HG03442 (cell line): ENCODE measurements around the gene ATG16L1.
A peak's percentile ranks its signal among the peaks of the same experiment; 100 is the strongest.

Experiments used
- ATAC-seq: cut with Tn5 transposase; IDR thresholded peaks from one replicate; pipeline ENCODE4 v1.9.1; 2021; ENCODE audit warnings: mild to moderate bottlenecking, moderate library complexity; ENCODE audit not compliant: unreplicated experiment

Gene ATG16L1

GRCh38 chr2:233226511-233227031 lies 24.9 kb upstream of the ATG16L1 start:
- ATAC-seq: no peak

- no peak for ATAC-seq
Observed at GRCh38 chr2:233227346-233227978, 24.0 kb upstream of the ATG16L1 start.

GRCh38 chr2:233228376-233228775 lies 23.1 kb upstream of the ATG16L1 start:
- no peak for ATAC-seq

GRCh38 chr2:233233618-233234230 lies 17.7 kb upstream of the ATG16L1 start:
- no peak for ATAC-seq

DNA sequence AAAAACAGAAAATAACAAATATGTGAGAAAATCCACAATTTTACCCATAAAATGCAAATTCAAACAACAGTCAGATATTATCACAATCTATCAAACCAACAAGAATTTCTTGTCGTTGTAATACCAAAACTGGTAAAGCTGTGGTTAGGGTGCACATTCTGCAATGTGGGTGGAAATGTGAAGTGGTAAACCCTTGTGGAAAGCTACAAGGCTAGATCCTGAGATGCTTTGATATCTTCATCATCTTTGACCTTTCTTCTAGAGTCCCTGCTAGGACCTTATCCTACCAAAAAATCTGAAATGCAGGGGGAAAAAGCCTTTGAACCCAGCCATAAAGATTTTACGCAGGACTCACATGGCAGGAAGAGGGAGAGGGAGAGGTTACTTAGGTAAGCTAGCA lies 17.2 kb upstream of the ATG16L1 start:
- no peak for ATAC-seq

DNA sequence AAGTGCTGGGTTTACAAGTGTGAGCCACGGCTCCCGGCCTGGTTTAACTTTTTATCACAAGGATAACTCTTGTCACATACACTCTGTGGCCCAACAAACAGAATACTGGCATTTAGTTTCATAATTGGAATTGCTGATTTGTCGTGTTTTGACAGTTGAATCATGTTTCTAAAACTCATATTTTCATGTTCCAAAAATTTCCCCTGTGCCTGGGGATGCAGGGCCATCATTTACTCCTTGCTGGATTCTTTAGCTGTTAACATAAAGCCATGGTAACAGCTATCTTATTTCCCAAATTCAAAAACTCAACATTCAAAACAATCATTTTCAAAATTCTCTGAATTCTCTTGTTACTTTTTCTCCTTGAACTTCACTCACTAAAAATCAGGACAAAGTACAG lies 16.5 kb upstream of the ATG16L1 start:
- no peak for ATAC-seq

GRCh38 chr2:233235977-233236376 lies 15.5 kb upstream of the ATG16L1 start:
- no peak for ATAC-seq

GRCh38 chr2:233236820-233237589 lies 14.5 kb upstream of the ATG16L1 start:
- ATAC-seq: no peak

DNA sequence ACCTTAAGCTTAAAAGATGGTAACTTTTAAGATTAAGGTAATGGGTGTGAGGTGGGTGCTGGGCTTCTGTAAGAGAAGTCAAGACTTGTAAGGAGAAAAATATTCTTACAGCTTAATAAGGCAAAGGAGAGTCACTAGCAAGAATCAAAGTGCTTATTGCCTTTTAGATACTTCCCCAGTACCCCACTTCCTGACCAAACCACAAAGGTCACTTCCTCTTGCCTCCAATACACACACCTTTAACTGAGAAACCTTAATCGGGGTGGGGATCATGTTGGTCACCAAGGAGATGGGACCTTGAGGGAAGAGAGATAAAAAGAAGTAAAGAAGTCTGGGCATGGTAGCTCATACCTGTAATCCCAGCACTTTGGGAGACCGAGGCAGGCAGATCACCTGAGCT lies 10.6 kb upstream of the ATG16L1 start:
- no peak for ATAC-seq

DNA sequence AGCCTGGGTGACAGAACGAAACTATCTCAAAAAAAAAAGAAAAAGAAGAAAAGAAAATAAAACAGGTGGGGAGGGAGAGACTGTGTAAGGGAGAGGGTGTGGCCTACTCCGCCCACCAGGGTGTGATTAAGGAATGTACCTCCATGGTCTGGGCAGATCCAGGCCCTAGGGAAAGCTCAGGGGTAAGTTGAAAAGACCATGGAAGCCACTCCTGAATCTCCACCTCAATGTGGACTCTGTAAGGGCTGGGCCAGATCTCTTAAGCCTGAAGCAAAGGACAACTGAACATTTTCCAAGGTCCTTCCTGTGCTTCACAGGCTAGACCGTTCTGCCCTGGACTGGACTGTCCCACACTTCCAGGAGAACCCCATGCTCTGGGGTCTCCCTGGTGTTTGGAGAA lies 9.7 kb upstream of the ATG16L1 start:
- no peak for ATAC-seq

DNA sequence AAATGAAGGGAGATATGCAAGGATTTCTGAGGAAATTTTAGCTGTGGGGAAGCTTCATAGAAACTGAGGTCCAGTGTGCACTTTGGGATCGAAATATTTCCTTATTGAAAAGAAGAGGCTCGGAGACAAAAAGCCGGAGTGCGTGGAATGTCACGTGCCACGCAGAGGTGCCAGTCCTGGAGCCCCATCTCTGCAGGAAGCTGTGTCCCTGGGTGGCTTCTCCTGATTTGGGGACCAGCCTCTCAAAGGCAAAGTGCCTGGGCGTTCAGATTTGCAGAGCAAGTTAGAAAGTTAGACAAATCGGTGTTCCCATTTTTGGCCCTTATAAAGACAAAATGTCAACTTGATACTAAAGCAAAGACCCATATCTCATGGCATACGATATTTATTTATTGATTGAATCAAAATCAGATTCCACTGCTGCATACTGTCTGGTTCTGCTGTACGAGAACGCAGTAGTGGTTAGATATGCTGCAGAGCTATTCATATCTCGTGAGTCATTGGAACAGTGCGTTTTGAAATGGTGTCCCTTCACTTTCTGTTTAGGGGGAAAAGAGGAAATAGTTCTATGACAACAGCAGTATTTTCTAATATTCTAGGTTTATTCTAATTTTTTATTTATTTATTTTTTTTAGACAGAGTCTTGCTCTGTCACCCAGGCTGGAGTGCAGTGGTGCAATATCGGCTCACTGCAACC lies 9.1 kb upstream of the ATG16L1 start:
- no peak for ATAC-seq

GRCh38 chr2:233243348-233243747 lies 8.1 kb upstream of the ATG16L1 start:
- no peak for ATAC-seq

GRCh38 chr2:233244818-233245217 lies 6.7 kb upstream of the ATG16L1 start:
- ATAC-seq: no peak

GRCh38 chr2:233245406-233245805 lies 6.1 kb upstream of the ATG16L1 start:
- ATAC-seq: no peak

- ATAC-seq: no peak
Observed at GRCh38 chr2:233247116-233247515, 4.4 kb upstream of the ATG16L1 start.

DNA sequence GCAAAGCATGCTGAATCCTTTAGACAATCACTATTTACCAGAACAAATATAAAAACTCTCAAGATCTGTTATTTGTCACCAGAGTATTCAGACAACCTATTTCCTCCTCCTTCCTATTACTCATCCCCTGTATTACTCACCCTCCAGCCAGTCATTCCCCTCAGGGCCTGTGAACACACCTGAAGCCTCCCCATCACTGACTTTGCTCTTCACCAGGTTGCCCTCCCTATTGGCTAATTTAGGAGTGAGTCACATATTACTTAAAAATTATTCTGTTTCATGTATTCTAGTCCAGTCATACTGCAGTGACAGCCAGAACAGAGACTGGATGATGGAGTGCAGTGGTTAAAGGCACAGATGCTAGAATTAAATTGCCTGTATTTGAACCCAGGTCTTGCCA lies 3.7 kb upstream of the ATG16L1 start:
- ATAC-seq: no peak

DNA sequence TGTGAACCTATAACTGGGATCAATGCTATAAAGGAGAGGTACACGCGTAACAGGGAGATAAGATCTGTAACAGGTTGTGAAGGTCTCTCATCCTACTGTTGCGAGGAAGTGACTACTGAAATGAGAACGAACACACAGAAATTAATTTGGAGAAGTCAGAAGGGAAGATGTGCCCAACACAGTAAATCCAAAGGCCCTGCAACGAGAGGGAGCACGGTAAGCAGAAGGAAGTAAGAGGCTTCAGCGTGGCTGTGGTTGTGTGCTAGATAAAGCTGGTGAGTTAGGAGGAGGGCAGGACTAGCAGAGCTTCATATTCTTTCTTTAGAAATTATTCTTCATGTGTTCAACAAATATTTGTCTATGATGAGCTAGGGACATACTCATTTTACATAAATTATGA lies 2.5 kb upstream of the ATG16L1 start:
- ATAC-seq: no peak

DNA sequence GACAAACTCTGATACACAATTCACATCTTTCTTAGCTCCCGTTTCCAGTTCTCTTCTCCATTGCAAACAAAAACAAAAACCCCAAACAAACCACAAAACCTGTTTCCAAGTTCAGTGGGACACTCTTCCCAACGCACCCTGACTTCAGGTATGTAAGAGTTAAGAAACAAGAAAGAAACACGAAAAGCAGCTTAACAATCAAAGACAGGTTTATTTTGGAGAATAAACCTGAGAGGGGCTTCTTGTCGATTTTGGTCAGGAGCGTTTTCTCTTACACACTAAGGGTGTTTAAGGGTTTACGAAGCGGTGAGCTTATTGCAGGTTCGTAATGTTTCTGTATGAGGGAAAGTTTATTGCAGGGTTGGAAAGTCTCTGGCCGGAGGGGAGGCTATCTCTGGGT lies 905 bp upstream of the ATG16L1 start:
- no peak for ATAC-seq

DNA sequence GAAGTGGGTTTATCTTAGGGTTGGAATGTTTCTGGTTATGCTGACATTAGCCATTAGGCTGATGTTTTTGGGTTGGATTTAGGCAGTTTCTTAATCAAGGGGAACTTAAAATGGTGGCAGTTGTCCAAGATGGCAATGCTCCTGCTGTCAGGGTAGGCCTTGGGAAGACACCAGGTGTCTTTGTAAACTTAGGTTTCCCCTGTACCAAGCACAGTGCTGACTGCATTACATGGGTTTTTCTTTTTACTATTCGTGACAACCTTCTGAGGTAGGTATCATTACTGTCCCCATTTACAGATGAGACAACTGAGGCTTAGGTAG lies 528 bp upstream of the ATG16L1 start:
- peak; percentile 22 for ATAC-seq

- ATAC-seq: no peak
Observed at GRCh38 chr2:233252227-233252626, 754 bp downstream of the ATG16L1 start.

- ATAC-seq: no peak
Observed at GRCh38 chr2:233255151-233255550, 3.7 kb downstream of the ATG16L1 start.

- no peak for ATAC-seq
Observed at GRCh38 chr2:233256048-233256447, 4.6 kb downstream of the ATG16L1 start.
